HG03432 (cell line): ENCODE measurements around the gene TMEM219.
"Not testable (repeated sequence)": the region's sequence is repeated elsewhere in the genome, so short reads cannot be mapped to it uniquely, and the experiment has no call there.

Source experiments
- ATAC-seq: cut with Tn5 transposase; IDR thresholded peaks from one replicate; pipeline ENCODE4 v1.9.1; 2021; ENCODE audit warnings: mild to moderate bottlenecking, moderate library complexity; ENCODE audit not compliant: unreplicated experiment

The TMEM219 gene

DNA sequence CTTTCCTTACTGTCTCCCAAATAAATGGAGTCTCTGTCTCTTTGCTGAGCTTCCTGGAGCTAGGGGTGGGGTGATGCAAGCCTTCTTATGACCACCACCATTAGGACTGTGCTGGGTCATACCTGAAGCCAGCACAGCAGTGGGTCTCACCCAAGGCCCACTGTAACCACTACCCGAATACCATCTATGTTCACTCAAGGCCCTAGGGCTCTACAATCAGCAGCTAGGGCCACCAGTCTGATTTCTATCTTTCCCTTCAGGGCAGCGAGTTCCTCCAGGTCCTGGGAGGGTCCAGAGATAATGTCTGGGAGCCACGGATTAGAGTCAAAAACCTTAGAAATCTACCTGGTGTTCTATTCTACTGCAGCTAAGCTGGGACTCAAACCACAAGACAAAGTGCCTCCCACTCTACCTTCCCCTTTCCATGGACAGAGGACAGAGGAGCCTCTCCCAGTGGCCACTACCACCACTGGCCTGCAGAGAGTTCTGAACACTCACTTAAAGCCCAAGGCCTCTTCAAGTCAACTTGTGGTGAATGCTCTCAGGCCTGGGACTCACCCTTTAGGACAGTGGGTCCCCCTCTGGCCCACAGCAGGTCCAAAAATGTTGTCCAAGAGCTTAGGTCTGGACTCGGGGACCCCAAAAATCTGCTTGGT is 10.9 kb upstream of the TMEM219 start:
- ATAC-seq = no peak

DNA sequence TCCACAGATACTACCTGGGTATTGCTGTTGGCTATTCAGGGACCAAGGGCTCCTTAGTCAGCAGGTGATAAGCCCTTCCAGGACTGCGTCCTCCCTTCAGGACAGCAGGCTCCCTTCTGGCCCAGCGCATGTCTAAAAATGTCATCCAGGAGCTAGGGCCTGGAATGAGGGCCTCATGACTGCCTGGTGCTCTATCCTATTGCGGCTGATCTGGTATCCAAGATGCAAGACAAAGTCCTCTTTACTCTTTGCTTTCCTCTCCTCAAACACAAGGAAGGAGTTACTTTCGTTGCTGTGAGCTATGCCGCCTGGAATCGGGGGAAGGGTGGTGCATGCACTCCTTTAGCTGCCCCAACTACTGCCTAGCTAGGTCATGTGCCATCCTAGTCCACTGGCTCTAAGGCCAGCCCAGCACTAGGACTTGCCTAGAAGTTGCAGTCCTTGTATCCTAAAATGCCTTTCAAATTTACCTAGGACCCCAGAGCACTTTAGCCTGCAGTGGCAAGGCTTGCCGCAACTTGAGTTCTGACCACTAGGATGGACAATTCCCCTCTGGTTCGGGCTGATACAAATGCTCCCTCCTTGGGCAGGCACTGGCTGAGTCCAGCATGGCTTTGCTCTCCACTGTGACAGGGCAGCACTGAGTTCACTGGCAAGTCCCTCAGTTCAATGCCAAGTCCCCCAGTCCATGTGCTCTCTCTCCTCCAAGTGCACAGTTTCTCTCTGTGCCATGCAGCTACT is 10.1 kb upstream of the TMEM219 start:
- no peak for ATAC-seq

DNA sequence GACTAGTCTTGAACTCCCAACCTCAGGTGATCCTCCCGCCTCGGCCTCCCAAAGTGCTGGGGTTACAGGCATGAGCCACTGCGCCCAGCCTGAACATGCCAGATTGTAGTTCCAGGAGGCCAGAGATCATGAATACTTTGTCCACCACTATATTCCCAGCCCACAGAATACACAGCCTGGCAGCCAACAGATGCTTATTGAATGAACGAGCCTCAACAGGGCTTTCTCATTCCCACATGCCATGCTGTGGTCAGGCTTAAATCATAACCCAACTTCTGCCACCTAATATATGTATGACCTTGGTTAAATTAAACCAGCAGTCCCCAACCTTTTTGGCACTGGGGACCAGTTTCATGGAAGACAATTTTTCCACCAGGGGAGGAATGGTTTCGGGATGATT is 3.1 kb upstream of the TMEM219 start:
- no peak for ATAC-seq

DNA sequence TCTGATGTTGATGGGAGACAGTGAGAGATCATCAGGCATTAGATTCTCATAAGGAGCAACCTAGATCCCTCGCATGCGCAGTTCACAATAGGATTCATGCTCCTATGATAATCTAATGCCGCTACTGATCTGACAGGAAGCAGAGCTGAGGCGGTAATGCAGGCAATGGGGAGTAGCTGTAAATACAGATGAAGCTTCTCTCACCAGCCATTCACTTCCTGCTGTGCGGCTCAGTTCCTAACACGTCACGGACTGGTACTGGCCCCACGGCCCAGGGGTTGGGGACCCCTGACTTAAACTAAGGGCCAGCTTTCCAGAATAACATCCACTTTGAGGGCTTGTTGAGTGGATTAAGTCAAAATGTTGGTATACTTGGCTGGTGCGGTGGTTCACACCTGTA is 2.6 kb upstream of the TMEM219 start:
- ATAC-seq = no peak

DNA sequence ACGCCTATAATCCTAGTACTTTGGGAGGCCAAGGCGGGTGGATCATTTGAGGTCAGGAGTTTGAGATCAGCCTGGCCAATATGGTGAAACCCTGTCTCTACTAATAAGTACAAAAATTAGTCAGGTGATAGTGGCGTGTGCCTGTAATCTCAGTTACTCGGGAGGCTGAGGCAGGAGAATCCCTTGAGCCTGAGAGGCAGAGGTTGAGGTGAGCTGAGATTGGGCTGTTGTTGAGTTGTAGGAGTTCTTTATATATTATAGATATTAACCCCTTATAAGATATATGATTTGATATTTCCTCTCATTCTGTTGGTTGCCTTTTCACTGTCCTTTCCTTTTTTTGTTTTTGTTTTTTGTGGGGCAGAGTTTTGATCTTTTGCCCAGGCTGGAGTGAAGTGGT is 2.1 kb upstream of the TMEM219 start:
- ATAC-seq = not testable (repeated sequence)

DNA sequence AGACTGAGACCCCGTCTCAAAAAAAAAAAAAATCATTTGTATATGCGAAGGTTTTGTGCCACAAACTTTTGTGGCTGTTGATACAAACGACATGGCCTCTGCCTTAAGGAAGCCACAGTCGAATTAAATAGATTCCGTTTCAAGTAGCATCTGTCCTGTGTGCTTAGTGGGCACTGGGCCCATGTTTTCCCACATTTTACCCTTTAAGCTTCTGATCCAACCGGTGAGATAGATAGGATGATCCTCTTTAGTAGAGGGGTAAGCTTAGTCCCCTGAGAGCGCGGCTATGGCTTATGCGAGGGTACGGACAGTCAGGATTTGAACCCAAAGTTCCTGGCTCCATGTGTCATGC is 776 bp upstream of the TMEM219 start:
- no peak for ATAC-seq

DNA sequence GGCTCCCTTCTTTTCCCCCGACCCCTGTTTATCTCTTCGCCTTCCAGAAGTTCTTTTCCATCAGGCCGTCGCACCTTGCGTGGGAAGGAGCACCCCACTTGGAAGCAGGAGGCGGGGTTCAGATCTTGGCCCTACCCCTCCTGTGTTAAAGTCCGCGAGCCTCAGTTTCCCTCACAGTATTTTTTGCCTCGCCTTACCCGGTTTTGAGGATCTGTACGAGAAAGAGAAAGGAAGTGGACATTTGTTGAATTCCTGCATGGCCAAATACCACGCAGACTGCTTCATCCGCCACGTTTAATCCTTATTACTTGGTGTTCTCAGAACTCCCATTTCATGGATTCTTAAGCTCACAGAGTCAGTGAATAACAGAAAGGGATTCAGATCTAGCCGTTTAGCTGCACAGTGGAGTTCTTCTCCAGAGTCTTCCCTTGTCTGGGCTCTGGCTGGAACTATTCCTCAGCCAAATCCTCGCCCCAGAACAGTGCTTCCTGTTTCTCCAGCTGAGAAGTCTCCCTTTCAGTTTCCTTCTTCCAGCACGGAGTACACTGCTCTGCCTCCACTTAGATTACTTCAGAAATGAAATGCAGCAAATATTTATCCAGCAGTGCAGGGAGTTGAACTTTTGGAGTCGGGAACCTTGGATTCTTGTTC is 590 bp downstream of the TMEM219 start:
- no peak for ATAC-seq

DNA sequence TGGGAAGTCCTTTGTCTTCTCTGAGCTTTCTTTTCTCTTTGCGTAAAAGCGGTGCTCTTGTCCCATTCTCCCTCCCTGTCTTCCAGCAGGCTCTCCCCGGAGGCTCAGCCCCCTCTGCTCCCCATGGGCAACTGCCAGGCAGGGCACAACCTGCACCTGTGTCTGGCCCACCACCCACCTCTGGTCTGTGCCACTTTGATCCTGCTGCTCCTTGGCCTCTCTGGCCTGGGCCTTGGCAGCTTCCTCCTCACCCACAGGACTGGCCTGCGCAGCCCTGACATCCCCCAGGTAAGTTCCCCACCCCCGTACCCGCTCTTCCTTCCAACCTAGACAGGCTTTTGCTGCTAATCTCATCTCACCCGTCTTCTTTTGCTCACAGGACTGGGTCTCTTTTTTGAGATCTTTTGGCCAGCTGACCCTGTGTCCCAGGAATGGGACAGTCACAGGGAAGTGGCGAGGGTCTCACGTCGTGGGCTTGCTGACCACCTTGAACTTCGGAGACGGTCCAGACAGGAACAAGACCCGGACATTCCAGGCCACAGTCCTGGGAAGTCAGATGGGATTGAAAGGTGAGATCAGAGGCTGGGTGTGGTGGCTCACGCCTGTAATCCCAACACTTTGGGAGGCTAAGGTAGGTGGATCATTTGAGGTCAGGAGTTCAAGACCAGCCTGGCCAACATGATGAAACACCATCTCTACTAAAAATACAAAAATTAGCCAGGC is 1.3 kb downstream of the TMEM219 start:
- ATAC-seq = no peak

DNA sequence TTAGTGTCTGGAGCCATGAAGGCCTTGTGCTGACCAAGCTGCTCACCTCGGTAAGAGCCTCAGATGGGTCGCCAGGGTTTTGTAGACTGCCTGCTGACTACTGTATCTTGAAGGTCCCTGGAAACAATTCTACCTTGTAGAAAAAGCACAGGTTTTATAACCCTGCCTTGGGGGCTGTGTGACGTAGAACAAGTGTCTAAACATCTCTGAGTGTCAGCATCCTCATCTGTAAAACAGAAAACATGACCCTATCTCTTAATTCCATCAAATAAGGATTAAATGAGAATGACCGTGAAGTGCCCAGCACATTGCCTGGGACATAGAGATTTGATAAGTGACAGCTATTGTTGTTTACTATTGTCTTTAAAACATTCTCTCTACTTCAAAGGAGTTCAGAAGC is 6.3 kb downstream of the TMEM219 start:
- ATAC-seq = no peak

DNA sequence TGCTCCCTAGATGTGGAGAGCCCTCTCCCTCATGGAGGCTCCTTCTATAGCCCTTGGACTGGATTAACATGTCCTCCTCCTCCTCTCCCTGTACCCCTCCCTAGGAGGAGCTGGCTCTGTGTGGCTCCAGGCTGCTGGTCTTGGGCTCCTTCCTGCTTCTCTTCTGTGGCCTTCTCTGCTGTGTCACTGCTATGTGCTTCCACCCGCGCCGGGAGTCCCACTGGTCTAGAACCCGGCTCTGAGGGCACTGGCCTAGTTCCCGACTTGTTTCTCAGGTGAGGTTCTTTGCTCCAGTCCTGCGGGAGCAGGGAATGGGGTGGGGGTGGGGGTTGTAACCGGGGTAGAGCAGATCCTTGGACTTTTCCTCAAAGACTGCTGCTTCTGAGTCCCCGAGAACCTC is 9.4 kb downstream of the TMEM219 start:
- ATAC-seq = no peak

DNA sequence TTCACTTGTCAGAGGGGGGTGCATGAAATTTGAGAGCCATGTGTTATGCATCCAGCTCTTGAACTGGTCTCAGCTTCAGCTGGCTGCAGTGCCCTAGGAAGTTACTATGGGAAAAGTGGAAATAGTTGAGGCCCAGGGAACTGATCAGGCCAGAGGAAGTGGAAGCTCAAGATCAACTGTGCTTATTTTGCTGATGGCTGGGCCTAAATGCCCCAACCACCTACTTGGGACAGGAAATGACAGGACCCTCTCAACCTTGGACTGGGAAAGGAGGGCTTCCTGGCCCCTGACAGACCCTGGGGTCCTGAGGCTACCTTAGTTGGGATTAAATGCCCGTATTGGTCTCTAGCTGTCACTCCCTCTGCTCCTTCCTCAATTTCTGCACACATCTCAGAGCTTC is 10.6 kb downstream of the TMEM219 start:
- ATAC-seq = no peak

DNA sequence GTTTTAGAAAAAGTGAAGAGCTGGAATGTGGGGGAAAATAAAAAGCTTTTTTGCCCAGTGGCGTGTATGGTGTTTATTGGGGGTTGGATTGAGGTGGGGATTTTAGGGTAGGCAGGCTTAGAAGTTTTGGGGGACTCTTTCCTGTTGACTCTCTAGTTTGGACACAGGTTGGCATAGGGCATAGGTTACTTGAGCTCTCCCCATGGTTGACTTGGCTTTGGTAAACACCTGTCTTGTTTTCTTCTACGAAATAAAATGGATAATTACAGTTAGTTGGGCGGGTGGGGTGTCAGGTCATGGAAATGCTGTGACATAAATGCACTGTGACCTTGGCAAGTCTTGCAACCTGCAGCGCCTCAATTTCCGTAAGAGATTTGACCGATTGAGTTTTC is 11.1 kb downstream of the TMEM219 start:
- no peak for ATAC-seq

DNA sequence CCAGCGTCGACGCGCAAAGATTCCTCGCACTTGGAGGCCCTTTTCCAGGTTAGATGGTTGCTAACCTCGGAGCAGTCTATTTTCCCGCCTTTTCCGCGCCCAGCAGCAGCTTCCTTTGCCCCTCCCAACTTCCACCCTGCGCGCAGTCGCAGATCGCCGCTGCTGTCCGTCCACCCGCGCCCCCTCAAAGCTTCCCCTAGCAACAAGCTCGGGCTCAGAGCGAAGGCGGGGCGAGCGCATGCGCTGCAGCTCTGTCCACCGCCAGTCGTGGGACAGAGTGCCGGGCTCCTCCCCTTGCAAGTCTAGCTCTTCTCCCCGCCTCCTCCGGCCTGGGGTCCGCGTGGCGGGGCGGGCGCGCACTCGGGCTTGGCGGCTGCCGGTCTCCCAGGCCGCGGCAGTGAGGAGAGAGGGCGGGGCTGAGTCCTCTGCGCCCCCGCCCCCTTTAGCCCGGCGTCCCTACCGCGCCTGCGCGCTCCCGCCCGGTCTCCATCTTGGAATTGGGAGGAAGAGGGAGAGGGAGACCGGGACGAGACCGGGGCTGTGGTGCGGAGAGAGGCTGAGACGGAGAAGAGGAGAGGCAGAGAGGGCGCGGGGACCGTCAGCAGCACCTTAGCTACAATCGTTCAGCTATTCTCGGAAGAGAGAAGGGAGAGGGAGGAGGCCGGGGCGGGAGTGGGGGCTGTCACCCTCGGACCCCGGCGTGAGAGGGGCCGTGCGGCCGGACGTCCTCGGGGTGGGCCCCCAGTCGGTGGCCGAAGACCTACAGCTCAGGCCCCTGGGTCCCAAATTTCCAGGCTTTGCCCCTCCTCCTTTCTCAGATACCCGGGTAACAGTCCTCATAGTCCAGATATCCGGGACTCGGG is 11.7 kb downstream of the TMEM219 start, which contains the start of gene TAOK2:
Gene TAOK2, plus strand, starts transcription at position 485 of the 863 bp plus-strand sequence. CDS start 3,905 bp downstream, outside the sequence.
- peak; percentile 94 for ATAC-seq

DNA sequence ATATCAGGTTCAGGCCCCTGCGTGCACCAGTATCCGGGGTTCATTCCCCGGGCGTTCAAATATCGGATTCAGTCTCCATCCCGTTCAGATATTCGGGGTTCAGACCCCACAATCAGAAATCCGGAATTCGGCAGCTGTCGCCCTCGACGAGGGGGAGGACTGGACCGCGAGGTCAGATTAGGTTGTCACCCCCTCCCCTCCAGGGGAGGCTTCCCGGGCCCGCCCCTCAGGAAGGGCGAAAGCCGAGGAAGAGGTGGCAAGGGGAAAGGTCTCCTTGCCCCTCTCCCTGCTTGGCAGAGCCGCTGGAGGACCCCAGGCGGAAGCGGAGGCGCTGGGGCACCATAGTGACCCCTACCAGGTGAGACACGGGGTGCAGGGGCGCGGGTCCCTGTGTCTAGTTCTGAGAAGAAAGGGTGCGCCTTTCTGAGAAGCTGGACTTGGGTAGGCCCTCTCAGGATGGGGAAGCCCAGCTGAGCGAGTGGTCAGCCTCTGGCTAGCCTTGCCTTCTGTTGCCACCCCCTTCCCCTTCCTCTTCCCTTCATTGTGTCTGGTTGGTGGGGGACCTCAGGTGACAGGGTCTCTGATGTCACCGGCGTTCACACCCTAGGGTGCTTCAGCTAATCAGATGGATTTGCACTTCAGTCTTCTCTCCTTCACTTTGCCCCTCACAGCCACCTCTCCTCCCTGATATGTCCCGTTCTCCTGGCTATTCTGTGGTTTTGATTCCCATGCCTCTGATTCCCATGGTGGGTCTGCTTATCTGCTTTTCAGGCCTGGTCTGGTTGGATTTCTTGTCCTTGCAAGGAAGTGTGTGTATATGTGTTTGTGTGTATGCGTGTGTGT is 12.6 kb downstream of the TMEM219 start:
- ATAC-seq = no peak

DNA sequence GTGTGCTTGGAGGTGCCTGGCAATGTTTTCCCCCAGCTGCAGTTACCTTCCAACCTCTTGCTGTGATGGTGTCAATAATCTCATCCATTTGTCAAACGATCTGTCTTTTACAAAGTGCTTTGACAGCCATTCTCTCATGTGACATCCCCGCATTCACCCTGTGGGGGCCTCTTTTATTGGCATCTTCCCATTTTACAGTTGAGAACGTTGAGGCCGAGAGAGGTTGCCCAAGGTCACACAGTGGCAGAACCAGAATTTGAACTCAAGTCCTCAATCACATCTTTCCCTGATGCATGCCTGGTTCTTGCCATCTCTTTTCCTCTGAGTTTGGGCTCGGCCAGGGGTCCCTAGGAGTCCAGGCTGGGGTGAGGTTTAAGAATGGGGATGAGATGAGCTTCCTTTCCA is 13.3 kb downstream of the TMEM219 start:
- no peak for ATAC-seq

DNA sequence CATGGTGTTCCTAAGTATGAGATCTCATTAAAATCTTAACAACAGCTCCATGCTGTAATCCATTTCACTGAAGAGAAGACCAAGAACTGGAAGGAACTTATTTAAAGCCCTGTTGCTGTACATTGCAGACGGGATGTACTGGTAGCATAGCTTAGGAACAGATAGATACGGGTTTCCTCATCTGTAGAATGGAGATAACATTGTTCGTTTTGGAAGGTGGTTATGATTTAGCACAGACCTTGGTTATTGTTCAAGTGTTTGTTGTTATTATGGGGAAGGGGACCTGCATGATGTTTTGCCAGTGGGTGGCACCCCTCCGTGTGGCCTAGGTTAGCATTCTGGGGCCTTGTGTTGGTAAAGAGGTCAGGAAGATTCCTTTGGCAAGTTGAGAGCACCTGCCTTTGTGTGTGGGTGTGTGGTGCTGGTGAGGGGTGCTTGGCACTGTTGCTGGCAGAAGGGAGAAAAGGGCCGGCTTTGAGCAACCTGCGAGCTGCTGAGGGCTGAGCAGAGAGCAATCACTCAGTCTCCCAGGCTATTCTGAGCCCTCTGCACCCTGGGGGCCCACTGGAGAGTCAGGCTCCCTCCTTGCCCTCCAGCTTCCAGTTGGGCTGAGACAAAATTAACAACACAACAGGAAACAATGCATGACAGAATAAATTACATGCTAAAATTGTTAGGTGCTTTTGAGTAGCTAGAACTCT is 14.1 kb downstream of the TMEM219 start:
- ATAC-seq = no peak

DNA sequence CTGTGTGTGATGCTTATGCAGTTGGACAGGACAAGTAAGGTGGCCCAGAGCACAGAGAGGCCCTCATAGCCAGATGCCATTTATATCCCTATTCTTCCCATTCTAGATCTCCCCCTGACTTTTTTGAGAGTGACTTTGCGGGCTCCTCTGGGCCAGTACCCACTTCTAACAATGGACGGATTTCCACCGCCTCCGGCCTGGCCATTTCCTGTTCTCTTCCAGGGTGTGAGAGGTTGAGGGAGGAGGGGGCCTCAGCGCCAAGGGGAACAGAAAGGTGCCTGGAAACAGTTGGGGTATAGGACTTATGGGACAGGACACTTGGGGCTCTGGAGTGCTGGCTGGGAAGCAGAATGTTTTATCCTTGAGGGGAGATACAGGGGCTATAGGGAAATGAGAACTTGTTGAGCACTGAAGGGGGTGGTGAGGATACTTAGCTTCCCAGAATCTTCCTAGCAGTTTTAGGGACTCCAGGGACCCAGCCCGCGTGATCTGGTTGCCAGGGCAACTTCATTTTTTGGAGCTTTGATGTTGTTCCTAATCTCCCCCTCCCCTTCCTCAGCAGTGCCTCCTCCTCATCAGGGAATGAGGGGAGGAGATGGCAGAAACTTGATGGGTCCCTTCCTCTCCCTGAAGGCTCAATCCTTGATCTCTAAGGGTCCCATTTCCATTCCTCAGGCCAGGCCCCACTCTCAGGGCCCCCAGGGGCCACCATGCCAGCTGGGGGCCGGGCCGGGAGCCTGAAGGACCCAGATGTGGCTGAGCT is 15.4 kb downstream of the TMEM219 start:
- no peak for ATAC-seq

DNA sequence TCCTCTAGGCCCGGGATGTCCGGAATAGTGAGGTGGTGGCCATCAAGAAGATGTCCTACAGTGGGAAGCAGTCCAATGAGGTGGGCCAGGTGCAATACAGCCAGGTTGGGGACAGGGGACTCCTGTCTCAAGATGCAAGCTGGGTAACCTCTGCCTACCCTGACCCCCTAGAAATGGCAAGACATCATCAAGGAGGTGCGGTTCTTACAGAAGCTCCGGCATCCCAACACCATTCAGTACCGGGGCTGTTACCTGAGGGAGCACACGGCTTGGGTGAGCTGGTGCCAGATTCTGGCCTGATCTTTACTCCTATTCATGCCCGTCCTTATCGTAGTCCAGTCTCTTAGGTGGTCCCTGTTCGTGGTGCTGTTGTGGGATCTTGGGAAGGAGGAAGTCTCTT is 16.2 kb downstream of the TMEM219 start:
- no peak for ATAC-seq
